ENCODE measurements around the gene MRPL14. TPM values are rescaled to one million over a fixed set of nuclear protein-coding genes. Genes with fewer than 3 reads are reported as not detected.

MRPL14 gene
- total RNA-seq, 1 donor, result 47.5 TPM

DNA sequence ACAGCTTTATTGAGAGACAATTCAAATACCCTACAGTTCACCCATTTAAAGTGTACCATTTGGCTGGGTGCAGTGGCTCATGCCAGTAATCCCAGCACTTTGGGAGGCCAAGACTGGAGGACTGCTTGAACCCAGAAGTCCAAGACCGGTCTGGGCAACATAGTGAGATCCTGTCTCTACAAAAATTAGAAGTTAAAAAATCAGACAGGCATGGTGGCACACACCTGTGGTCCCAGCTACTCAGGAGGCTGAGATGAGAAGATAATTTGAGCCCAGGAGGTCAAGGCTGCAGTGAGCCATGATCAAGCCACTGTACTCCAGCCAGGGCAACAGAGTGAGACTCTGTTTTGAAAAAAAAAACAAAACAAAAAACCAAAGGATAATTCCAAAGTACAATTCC is 40.3 kb upstream of the MRPL14 start:
- TF ChIP-seq, protein P1, sequence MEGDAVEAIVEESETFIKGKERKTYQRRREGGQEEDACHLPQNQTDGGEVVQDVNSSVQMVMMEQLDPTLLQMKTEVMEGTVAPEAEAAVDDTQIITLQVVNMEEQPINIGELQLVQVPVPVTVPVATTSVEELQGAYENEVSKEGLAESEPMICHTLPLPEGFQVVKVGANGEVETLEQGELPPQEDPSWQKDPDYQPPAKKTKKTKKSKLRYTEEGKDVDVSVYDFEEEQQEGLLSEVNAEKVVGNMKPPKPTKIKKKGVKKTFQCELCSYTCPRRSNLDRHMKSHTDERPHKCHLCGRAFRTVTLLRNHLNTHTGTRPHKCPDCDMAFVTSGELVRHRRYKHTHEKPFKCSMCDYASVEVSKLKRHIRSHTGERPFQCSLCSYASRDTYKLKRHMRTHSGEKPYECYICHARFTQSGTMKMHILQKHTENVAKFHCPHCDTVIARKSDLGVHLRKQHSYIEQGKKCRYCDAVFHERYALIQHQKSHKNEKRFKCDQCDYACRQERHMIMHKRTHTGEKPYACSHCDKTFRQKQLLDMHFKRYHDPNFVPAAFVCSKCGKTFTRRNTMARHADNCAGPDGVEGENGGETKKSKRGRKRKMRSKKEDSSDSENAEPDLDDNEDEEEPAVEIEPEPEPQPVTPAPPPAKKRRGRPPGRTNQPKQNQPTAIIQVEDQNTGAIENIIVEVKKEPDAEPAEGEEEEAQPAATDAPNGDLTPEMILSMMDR (IDR thresholded peaks at IDR 0.05; ENCODE audit: insufficient read depth, low read depth, low read length), result no peak
- DNase-seq (ENCODE audit: low read depth), result no peak
- H3K4me3 ChIP-seq (ENCODE audit: low read depth, low read length), result no peak overlapping the region

DNA sequence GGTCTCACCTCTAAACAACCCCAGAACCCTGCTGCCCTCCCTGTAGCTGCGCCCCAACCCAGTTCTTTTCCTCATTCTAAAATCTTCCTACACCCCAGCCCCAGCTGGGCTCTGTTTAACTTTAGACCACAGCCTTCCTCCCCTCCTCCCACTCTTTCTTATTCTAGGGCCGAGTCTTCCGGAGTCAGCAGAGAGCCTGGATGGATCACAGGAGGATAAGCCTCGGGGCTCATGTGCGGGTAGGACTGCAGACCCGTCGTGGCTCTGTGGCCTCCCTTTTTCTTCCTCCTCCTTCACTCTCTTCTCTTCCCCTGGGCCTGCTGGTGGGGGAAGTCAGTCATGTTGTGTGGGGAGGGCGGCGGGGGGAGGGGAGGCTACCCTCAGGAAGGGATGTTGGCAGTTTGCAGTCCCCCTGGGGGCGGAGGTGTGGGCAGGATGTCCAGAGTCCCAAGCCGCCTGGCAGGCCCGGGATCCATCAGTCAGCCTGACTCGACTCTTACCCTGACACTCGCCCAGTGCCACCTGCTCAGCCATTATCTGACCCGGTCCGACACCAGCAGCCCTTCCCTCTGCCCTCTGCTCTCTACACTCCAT is 39.4 kb upstream of the MRPL14 start:
- H3K4me3 ChIP-seq (ENCODE audit: low read depth, low read length), result no peak overlapping the region
- TF ChIP-seq, protein P1 (IDR thresholded peaks at IDR 0.05; ENCODE audit: insufficient read depth, low read depth, low read length), result no peak
- DNase-seq (ENCODE audit: low read depth), result no peak

DNA sequence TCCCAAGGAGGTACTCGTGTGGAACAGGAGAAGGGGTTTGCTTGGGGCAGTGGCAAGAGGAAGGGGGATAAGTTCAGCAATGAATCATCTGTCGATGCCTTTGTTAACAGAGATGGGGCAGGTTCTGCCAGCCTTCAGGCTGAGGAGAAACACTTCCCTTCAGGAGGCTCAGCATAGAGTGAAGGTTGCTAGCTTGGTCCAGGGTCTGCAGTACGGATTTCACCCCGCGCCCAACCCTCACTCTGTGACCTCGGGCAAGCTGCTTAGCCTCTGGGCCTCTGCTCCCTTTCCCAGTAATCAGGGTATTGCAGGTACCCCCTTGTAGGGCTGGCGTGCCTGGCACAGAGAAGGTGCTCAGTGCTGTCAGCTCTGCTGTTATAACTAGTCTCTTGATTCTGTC is 38.9 kb upstream of the MRPL14 start:
- no peak overlapping the region for H3K4me3 ChIP-seq (ENCODE audit: low read depth, low read length)
- TF ChIP-seq, protein P1 (IDR thresholded peaks at IDR 0.05; ENCODE audit: insufficient read depth, low read depth, low read length), result no peak
- no peak for DNase-seq (ENCODE audit: low read depth)

DNA sequence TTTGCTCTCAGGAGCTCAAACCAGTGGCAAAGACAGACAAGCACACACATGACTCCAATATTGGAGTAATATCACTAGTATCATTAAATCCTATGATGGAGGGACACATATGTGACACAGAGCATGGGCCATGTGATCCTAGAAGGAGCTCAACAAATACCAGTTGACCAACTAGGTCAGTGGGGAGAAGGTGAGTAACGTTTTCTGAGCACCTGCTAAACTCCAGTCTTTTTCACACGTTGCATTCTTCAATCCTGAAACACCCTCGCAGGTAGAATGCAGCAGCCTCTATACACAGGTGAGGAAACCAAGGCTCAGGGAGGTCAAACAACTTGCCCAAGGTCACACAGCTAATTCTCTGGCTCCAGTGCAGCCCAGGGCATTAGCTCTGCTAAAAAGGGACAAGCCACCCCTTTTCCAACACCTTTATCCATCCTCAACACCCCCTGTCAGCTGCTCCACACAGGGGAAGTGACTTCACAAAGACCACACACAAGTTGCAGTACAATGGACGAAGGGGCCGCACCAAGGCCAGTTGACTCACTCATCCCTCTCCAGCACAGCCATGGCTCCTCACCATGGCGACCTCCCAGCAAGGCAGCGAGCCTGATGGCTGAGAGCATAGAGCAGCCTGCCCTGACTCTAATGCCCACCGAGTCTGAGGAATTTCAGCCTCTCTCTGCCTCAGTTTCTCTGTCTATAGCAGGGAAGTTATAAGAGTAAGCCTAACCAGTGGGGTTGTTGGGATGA is 35.8 kb upstream of the MRPL14 start:
- H3K4me3 ChIP-seq (ENCODE audit: low read depth, low read length), result no peak overlapping the region
- DNase-seq (ENCODE audit: low read depth), result no peak
- TF ChIP-seq, protein P1 (IDR thresholded peaks at IDR 0.05; ENCODE audit: insufficient read depth, low read depth, low read length), result no peak

DNA sequence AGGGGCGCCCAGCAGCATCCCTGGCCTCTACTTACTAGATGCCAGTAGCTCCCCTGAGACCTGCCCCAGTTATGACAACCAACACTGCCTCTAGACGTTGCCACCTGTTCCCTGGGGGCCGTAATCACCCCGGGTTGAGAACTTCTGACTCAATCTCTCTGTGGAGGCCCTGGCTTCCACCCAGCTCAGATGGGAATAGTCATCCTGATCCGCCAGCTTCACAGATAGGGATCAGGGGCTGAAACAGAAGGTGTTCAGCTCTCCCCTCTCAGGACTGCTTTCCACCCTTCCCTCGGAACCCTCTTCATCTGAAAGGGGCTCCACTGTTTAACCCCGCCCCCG is 34.7 kb upstream of the MRPL14 start:
- no peak for DNase-seq (ENCODE audit: low read depth)
- H3K4me3 ChIP-seq (ENCODE audit: low read depth, low read length), result no peak overlapping the region
- TF ChIP-seq, protein P1 (IDR thresholded peaks at IDR 0.05; ENCODE audit: insufficient read depth, low read depth, low read length), result no peak

DNA sequence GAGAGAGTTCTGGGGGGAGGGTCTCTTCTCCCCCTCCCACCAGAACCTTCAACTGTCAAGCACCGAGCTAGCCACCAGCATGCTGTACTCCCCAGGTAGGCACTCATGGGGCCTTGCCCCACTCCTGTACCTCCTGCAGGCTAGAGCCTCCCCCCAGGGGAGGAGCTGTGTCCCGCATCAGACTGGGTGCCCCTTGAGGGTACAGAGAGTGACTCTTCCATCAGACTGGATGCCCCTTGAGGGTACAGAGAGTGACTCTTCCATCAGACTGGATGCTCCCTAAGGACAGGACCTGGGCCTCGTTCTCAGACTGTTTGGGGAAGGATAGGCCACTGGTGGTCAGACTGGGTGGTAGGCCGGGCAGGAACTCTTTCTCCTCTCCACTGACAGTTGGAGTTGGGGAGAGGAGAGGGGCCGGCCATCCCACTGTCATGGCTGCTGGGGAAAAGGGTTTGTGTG is 31.5 kb upstream of the MRPL14 start, which contains the start of gene CAPN11:
Gene CAPN11 (plus strand): TSS at position 51 of the 459 bp plus-strand sequence. CDS start 29 bp downstream, at position 80.
- H3K4me3 ChIP-seq (ENCODE audit: low read depth, low read length), result no peak within 1 kb of the TSS
- no peak for DNase-seq (ENCODE audit: low read depth)
- TF ChIP-seq, protein P1 (IDR thresholded peaks at IDR 0.05; ENCODE audit: insufficient read depth, low read depth, low read length), result no peak

Data from fibroblast of villous mesenchyme (primary cell).